SK-N-SH (cell line): ENCODE data around the gene SLC2A14.
"Not testable (repeated sequence)": the region's sequence is repeated elsewhere in the genome, so short reads cannot be mapped to it uniquely, and the experiment has no call there.

Source experiments
- CTCF ChIP-seq: fragments of 200-600 bp; sonication (generic); IDR thresholded peaks from 2 replicates; pipeline ENCODE4 v1.6.1; 2017; ENCODE audit warnings: antibody characterized with exemption, mild to moderate bottlenecking, moderate library complexity
- EP300 ChIP-seq, 2 experiments: IDR thresholded peaks; 2 replicates each; pipeline versions ENCODE4 v1.4.0 to v1.6.1; 2012; ENCODE audit warnings: borderline replicate concordance in 1 of 2, low read depth in 1 of 2, low read length in 1 of 2
- MAX ChIP-seq: IDR thresholded peaks from 2 replicates; pipeline ENCODE4 v1.4.0; 2012; ENCODE audit warnings: low read depth
- MEF2A ChIP-seq: IDR thresholded peaks from 2 replicates; pipeline ENCODE4 v1.4.0; 2012; ENCODE audit warnings: low read depth, borderline replicate concordance
- RXRA ChIP-seq: IDR thresholded peaks from 2 replicates; pipeline ENCODE4 v1.4.0; 2012; ENCODE audit warnings: low read depth, mild to moderate bottlenecking, borderline replicate concordance
- TAF1 ChIP-seq: IDR thresholded peaks from 2 replicates; pipeline ENCODE4 v1.6.1; 2012; ENCODE audit warnings: low read depth, mild to moderate bottlenecking, low read length, moderate library complexity, borderline replicate concordance
- YY1 ChIP-seq: IDR thresholded peaks from 2 replicates; pipeline ENCODE4 v1.4.0; 2012; ENCODE audit warnings: low read depth, mild to moderate bottlenecking

GRCh38 chr12:7881736-7882120 lies 9.0 kb upstream of the SLC2A14 start:
- not testable (repeated sequence) for TF ChIP-seq MAX; CTCF; TAF1; RXRA; EP300 (IDR thresholded peaks at IDR 0.05; ENCODE audit: borderline replicate concordance in 1 of 2, low read depth in 1 of 2, low read length in 1 of 2); YY1; MEF2A
